Activated B cell treated with CpG ODN at 0.5 μM for 24 hours (primary cell): ENCODE data around the gene CUX1. TPM values are rescaled to one million over a fixed set of nuclear protein-coding genes. Genes with fewer than 3 reads are reported as not detected.

Source experiments
- ATAC-seq: fragments of 200-7000 bp; cut with Tn5 transposase; one replicate; pipeline ENCODE4 v1.10.0; 2021; ENCODE audit warnings: low read depth, mild to moderate bottlenecking, moderate library complexity
- CTCF ChIA-PET: fragments of 350-600 bp; sonication (Branson Sonifier 250); formaldehyde crosslinking; loops from one replicate; lab custom pipeline; 2021; ENCODE audit warnings: antibody characterized with exemption; lab: Charles Lee
- POLR2A ChIA-PET: fragments of 350-600 bp; sonication (Branson Sonifier 250); formaldehyde crosslinking; loops from one replicate; lab custom pipeline; 2021; ENCODE audit warnings: antibody characterized with exemption; lab: Charles Lee
- DNase-seq: peaks from one replicate; pipeline ENCODE4 v3.0.0; 2022
- H3K27ac Mint-ChIP-seq: one replicate; pipeline ENCODE4 v1.8.0; 2020; ENCODE audit warnings: mixed read lengths
- H3K27me3 Mint-ChIP-seq: one replicate; pipeline ENCODE4 v1.8.0; 2021; ENCODE audit warnings: mixed read lengths
- H3K36me3 Mint-ChIP-seq: one replicate; pipeline ENCODE4 v1.8.0; 2021; ENCODE audit warnings: low read depth, mixed read lengths
- H3K4me1 Mint-ChIP-seq: one replicate; pipeline ENCODE4 v1.8.0; 2021; ENCODE audit warnings: mixed read lengths
- H3K4me3 Mint-ChIP-seq: one replicate; pipeline ENCODE4 v1.8.0; 2020; ENCODE audit warnings: mild to moderate bottlenecking, mixed read lengths
- H3K9me3 Mint-ChIP-seq: one replicate; pipeline ENCODE4 v1.8.0; 2020; ENCODE audit warnings: mixed read lengths
- CTCF ChIP-seq: fragments of 200-600 bp; IDR thresholded peaks from one replicate; pipeline ENCODE4 v1.8.0; 2022; ENCODE audit warnings: antibody characterized with exemption, mild to moderate bottlenecking
- intact Hi-C: fragments of 100-400 bp; cut with micrococcal nuclease; formaldehyde crosslinking; loops from one replicate; pipeline ENCODE4 v1.15.1; 2024
- total RNA-seq: library from RNA; stranded (reverse); gene quantifications from 2 replicates; pipeline ENCODE4 v1.2.3, GENCODE V29; 2022

Gene CUX1
- total RNA-seq, 1 donor from 2014 or later = 61.7 TPM

DNA sequence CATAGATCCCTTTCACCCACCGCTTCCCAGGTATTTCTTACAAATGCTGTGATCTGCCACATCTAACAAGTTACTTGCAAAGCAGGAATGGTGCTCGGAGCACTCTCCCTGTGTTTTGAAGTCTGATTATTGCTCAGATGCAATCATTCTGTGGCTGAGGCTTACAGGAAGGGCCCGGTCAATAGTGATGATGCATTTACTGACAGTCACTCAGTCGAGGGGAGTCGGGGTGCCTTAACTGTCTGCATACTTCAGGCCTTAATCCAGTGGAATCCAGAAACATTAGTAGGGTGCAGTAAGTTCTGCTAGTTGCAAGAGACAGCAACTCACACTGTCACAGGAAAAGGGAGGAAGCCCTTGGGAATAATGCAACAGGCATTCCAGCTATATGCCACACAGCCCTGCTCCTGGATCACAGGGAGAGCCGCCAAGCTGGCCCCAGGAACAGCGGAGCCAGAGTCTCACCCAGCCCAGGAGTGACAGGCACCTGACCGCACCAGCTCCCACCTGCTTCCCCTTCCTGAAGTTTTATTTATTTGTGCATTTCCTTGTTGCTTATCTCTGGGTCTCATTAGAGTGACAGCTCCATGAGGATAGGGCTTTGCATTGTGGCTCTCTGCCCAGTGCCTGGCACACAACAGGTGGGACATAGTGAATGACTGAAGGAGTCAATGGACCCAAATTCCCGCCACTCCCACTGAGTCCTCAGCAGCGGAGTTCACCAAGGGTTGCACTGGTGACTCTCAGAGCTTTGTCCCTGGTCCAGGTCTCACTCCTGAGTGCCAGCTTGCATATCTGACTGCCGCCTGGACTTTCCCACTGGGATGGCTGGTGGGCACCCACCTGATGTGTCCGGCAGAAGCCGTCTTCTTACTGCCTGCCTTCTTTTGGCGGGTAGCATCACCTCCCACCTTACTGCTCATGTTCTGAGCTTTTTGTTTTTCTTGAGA lies 256.8 kb downstream of the CUX1 start:
- intact Hi-C loops = no loop called here
- Mint-ChIP-seq H3K27ac (no peak overlapping the region), H3K9me3 (peaks cover 2% of the 10 kb centered on the region), H3K4me1 (peaks cover 3% of the 10 kb centered on the region), H3K27me3 (no peaks in the 10 kb centered on the region), H3K36me3 (peaks cover 47% of the 10 kb centered on the region), H3K4me3 (no peak overlapping the region)
- POLR2A ChIA-PET = no interaction called here
- ATAC-seq (no peak), DNase-seq (no peak)
- CTCF ChIA-PET = no interaction called here
- no peak for TF ChIP-seq CTCF

DNA sequence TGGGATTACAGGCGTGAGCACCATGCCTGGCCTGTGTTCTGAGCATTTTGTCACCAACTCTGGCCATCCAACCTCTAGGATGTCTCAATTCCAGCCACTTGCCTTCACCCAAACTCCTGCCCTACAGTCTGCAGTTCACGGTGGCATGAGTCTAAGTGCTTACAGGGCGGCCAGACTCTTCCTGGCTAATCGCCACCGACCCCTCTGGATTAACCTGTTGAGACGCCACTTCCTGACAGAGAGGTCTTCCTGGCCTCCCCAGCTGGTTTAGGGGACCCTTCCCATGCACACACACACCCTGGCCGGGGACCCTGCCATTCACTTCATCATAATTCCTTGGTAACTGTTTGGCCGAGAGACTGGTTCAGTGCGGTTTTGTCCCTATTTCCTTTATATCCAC lies 257.7 kb downstream of the CUX1 start:
- intact Hi-C loops = no loop called here
- no peak for TF ChIP-seq CTCF
- Mint-ChIP-seq H3K4me3 (no peak overlapping the region), H3K36me3 (peaks cover 46% of the 10 kb centered on the region), H3K27ac (no peak overlapping the region), H3K4me1 (peaks cover 3% of the 10 kb centered on the region), H3K27me3 (no peaks in the 10 kb centered on the region), H3K9me3 (peaks cover 2% of the 10 kb centered on the region)
- ATAC-seq (no peak), DNase-seq (no peak)
- POLR2A ChIA-PET = no interaction called here
- CTCF ChIA-PET = no interaction called here

GRCh38 chr7:102075553-102076135 lies 258.2 kb downstream of the CUX1 start:
- no peak for ATAC-seq
- DNase-seq = no peak
- no peak for TF ChIP-seq CTCF
- Mint-ChIP-seq H3K9me3 (peaks cover 2% of the 10 kb centered on the region), H3K36me3 (peaks cover 41% of the 10 kb centered on the region), H3K4me3 (no peak overlapping the region), H3K4me1 (peaks cover 3% of the 10 kb centered on the region), H3K27me3 (no peaks in the 10 kb centered on the region), H3K27ac (no peak overlapping the region)
- intact Hi-C loops = no loop called here
- ChIA-PET POLR2A (no interaction called here), CTCF (no interaction called here)

DNA sequence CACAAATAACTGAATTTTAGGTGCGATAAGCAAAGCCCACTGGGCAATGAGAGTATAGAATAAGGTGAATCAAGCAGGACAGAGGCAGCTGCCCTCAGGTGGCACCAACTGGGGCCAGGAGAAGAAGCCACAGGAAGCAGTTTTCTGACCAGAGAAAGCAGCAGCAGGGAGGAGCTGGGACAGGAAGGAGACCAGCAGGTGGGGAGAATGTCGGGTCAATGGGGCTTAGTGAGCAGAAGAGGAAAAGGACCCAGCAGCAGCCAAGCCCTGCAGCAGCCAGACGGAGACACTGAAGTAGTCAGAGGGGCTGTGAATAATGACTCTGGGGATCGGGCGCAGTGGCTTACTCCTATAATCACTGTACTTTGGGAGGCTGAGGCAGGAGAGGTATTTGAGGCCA lies 259.7 kb downstream of the CUX1 start:
- Mint-ChIP-seq H3K27me3 (no peaks in the 10 kb centered on the region), H3K36me3 (peaks cover 38% of the 10 kb centered on the region), H3K27ac (no peak overlapping the region), H3K4me1 (peaks cover 3% of the 10 kb centered on the region), H3K4me3 (no peak overlapping the region), H3K9me3 (no peaks in the 10 kb centered on the region)
- POLR2A ChIA-PET = interaction anchor here (0.7 kb wide), 1 partner anchor 14 kb away, joined by 4 read pairs; no protein-coding TSS in a partner anchor
- no peak for ATAC-seq
- intact Hi-C loops = no loop called here
- no peak for TF ChIP-seq CTCF
- CTCF ChIA-PET = no interaction called here
- no peak for DNase-seq
